SIG-M5 treated with dmso at 0.1 percent for 504 hours (cell line): ENCODE results near the gene ZNF583.

Experiments used
- DNase-seq: peaks from one replicate; lab custom pipeline; 2025; ENCODE audit not compliant: unreplicated experiment; lab: John Stamatoyannopoulos, UW

Gene ZNF583

DNA sequence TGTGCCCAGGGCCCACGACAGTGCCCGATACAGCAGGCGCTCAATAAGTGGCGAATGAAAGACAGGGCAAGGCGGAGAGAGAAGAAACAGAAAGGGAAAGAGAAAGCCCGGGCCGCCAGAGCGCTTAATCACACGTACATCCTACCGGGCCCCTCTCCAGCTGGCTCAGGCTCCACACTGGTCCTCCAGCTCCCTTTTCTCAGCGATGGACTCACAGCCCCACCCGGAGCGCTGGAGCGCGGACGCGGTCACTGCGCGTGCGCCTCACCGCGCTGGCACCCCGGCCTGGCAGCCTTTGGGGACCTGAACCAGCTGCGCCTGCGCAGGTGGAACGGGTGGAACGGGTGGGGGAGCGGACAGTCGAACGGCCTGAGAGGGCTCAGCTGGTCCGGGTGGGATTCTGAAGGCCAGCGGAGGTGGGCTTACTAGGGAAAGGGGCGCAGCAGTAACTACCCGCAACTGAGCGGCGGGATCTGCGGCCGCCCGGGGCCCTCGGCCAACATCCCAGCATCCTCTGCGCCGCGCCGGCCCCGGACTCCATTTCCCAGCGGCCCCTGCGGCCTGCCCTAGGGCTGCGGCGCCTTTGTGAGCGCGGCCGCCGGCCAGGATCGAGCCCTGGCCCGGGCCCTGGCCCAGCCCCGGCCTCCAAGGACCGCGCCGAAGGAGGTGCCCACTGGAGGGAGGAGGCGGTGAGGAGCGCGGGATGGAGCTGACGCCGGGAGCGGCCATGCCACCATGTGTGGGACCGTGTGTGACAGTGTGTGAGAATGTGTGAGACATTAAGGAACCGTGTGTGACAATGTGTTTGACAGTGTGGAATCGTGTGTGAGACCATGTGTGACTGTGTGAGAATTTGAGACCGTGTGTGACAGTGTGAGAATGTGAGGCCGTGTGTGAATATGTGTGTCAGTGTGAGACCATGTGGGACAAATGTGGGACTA is at the start of gene ZNF583:
Gene ZNF583 (plus strand): TSS at position 569 of the 941 bp plus-strand sequence. CDS start 2,783 bp downstream, outside the sequence.
- DNase-seq, result peak; percentile 57

- DNase-seq, result no peak
Observed at GRCh38 chr19:56355517-56355916, 48.6 kb upstream of the ZNF583 start.

GRCh38 chr19:56356944-56357343 is 47.2 kb upstream of the ZNF583 start:
- DNase-seq, result no peak

GRCh38 chr19:56360841-56361240 is 43.3 kb upstream of the ZNF583 start:
- DNase-seq, result no peak

- DNase-seq, result no peak
Observed at GRCh38 chr19:56367829-56368711, 36.1 kb upstream of the ZNF583 start.

DNA sequence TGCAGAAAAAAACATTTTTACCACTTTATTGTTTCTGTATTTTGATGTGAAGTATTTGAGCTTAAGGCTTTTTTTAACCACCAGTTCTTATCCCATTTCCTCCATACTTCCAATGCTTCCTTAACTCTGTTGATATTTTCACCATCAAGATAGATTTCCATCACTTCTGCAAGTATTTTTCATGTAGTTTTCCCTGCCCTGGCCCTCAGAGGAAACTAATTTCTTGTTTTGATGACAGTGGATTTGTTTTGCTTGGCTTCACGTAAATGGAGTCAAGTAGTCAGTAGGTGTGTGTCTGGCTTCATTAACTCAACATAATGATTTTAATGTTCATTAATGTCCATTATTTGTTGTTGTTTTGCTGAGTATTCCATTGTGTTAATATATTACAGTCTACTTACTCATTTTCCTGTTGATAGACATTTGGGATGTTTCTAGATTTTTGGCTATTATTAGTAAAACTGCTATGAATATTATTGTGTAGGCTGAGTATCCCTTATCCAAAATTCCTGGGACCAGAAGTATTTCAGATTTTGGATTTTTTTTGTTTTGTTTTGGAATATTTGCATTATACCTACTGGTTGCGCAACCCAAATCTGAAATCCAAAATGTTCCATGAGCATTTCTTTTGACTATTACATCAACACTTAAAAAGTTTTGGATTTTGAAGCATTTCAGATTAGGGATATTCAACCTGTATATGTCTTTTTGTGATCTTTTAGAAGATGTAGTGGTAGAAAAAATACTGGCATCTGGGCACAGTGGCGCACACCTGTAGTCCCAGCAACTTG is 34.1 kb upstream of the ZNF583 start:
- DNase-seq, result no peak

DNA sequence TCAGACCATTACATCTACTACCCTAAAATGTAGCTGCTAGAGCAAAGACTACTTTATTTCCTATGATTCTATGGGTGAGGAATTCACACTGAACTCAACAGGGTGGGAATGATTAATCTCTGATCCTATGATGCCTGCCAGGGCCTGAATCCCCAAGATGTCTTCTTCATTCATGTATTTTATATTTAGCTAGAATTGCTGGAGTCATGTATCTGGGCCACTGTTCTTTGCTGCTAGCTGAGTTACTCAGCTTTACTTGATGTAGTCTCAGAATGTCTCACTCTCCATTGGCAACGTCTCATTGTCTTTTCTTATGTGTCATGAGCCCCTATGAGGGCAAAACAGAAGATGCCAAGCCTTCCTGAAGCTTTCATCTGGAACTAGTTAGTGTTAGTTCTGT is 31.9 kb upstream of the ZNF583 start:
- DNase-seq, result no peak

GRCh38 chr19:56377105-56377924 is 26.8 kb upstream of the ZNF583 start:
- DNase-seq, result no peak

- DNase-seq, result no peak
Observed at GRCh38 chr19:56383826-56384605, 20.1 kb upstream of the ZNF583 start.

GRCh38 chr19:56393119-56394012 is 10.8 kb upstream of the ZNF583 start, which contains the start of gene ZNF582:
TSS of gene ZNF582 (minus strand) at chr19:56393534. CDS start at chr19:56391752, 1,782 bp downstream.
- DNase-seq, result peak; percentile 80

- no peak for DNase-seq
Observed at GRCh38 chr19:56398809-56399208, 5.3 kb upstream of the ZNF583 start.

DNA sequence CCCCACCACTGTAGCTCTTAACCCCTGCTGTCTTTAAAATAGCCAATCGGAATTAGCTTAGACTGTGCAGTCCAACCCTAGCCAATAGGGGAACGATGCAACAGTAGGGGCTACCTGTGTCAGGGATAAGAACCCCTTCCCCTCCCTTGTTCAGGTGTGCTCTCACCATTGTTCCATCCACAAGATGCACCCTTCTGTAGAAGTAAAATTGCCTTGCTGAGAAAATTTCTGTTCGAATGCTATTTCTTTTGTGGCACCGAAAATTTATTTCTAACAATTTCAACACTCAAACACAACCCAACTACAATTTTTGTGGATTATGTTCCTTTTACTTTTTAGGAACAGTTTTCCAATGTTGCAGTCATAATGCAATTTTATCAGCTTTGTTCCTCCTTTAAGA is 3.6 kb upstream of the ZNF583 start:
- no peak for DNase-seq

GRCh38 chr19:56403261-56403660 is 871 bp upstream of the ZNF583 start:
- no peak for DNase-seq

DNA sequence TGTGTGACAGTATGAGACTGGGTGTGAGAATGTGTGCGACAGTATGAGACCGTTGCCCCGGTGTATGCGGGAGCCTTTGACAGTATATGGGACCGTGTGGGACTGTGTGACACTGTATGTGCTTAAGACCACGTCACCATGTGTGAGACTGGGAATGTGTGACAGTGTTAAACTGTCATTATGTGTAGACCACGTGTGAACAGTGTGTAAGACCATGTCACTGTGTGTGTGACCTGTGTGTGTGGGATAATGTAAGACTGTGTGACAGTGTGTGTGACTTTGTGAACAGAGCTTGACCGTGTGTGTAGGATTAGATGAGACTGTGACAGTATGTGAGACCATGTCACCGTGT is 549 bp downstream of the ZNF583 start:
- DNase-seq, result no peak

DNA sequence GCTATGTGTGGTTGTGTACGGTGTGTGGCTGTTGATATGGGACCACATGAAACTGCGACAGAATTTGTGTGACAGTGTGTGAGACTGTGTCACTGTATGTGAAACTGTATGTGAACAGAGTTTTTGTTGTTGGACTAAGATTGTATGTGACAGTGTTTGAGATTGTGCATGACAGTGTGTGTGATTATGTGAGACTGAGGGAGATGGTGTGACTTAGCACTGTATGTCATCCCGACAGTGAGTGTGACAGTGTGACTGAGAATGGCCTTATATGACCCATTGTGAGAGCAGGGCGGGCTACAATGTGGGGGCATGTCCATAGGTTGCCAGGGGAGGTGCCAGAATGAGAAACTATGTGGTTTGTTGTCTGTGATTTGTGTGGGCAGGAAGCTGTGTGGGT is 930 bp downstream of the ZNF583 start:
- DNase-seq, result no peak

DNA sequence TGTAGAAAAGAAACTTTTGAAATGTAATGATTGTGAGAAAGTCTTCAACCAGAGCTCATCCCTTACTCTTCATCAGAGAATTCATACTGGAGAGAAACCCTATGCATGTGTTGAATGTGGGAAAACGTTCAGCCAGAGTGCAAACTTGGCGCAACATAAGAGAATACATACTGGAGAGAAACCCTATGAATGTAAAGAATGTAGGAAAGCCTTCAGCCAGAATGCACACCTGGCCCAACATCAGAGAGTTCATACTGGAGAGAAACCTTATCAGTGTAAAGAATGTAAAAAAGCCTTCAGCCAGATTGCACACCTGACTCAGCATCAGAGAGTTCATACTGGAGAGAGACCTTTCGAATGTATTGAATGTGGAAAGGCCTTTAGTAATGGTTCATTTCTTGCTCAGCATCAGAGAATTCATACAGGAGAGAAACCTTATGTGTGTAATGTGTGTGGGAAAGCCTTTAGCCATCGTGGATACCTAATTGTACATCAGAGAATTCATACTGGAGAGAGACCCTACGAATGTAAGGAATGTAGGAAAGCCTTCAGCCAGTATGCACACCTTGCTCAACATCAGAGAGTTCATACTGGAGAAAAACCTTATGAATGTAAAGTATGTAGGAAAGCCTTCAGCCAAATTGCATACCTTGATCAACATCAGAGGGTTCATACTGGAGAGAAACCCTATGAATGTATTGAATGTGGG is 19.3 kb downstream of the ZNF583 start:
- DNase-seq, result no peak

DNA sequence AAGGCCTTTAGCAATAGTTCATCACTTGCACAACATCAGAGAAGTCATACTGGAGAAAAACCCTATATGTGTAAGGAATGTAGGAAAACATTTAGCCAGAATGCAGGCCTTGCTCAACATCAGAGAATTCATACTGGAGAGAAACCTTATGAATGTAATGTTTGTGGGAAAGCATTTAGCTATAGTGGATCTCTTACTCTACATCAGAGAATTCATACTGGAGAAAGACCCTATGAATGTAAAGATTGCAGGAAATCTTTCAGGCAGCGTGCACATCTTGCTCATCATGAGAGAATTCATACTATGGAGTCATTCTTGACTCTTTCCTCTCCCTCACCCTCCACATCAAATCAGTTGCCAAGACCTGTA is 19.8 kb downstream of the ZNF583 start:
- no peak for DNase-seq
